Stimulated activated CD8-positive, alpha-beta memory T cell treated with anti-CD3 and anti-CD28 coated beads, Interleukin-7, amount 100 ng/mL, for 24 hours (primary cell): ENCODE data around the gene UBAC2.

Experiments
- DNase-seq: peaks from one replicate; pipeline ENCODE4 v3.0.0-alpha.2; 2020; ENCODE audit warnings: low read depth

Gene UBAC2

GRCh38 chr13:99360696-99361095 lies 160.0 kb downstream of the UBAC2 start:
- DNase-seq, result no peak

GRCh38 chr13:99361197-99361596 lies 160.5 kb downstream of the UBAC2 start:
- DNase-seq, result no peak

- DNase-seq, result no peak
Measured at GRCh38 chr13:99362362-99362761, 161.7 kb downstream of the UBAC2 start.

GRCh38 chr13:99363391-99363790 lies 162.7 kb downstream of the UBAC2 start:
- no peak for DNase-seq

GRCh38 chr13:99363949-99364348 lies 163.3 kb downstream of the UBAC2 start:
- no peak for DNase-seq

GRCh38 chr13:99366075-99366987 lies 165.7 kb downstream of the UBAC2 start:
- no peak for DNase-seq

- DNase-seq, result no peak
Measured at GRCh38 chr13:99367106-99367616, 166.5 kb downstream of the UBAC2 start.

GRCh38 chr13:99367663-99368448 lies 167.2 kb downstream of the UBAC2 start:
- DNase-seq, result no peak

- no peak for DNase-seq
Measured at GRCh38 chr13:99370481-99371275, 170.0 kb downstream of the UBAC2 start.

GRCh38 chr13:99371956-99372355 lies 171.3 kb downstream of the UBAC2 start:
- no peak for DNase-seq

GRCh38 chr13:99373436-99373835 lies 172.8 kb downstream of the UBAC2 start:
- no peak for DNase-seq

GRCh38 chr13:99374169-99374991 lies 173.7 kb downstream of the UBAC2 start:
- DNase-seq, result no peak

GRCh38 chr13:99374994-99375737 lies 174.5 kb downstream of the UBAC2 start:
- no peak for DNase-seq

- DNase-seq, result no peak
Measured at GRCh38 chr13:99375738-99376080, 175.1 kb downstream of the UBAC2 start.

GRCh38 chr13:99376132-99376531 lies 175.5 kb downstream of the UBAC2 start:
- DNase-seq, result no peak

GRCh38 chr13:99376924-99377323 lies 176.3 kb downstream of the UBAC2 start:
- DNase-seq, result no peak

GRCh38 chr13:99377641-99378040 lies 177.0 kb downstream of the UBAC2 start:
- no peak for DNase-seq

- DNase-seq, result no peak
Measured at GRCh38 chr13:99378985-99379733, 178.5 kb downstream of the UBAC2 start.

GRCh38 chr13:99379856-99380801 lies 179.5 kb downstream of the UBAC2 start:
- no peak for DNase-seq
